A549 (cell line): ENCODE measurements around the gene PDYN. TPM values are rescaled to one million over a fixed set of nuclear protein-coding genes. Genes with fewer than 3 reads are reported as not detected.

Experiments used
- ATAC-seq, 2 experiments: fragments of 200-7000 bp in 1 of 2; fragments of >200 bp in 1 of 2; cut with Nextera tagmentation in 1 of 2; cut with Tn5 transposase in 1 of 2; 3 replicates each; pipeline versions ENCODE4 v1.8.0 to v1.9.1; 2018 to 2020; ENCODE audit warnings: mild to moderate bottlenecking in 1 of 2, moderate library complexity in 1 of 2
- CTCF ChIA-PET: fragments of 300-600 bp; sonication (Branson Sonifier 250); formaldehyde crosslinking; extraction: SDS; loops from one replicate; lab custom pipeline; 2021; ENCODE audit warnings: antibody characterized with exemption, inconsistent platforms; lab: Yijun Ruan, JAX
- POLR2A ChIA-PET: fragments of 350-600 bp; formaldehyde crosslinking; extraction: SDS; loops from one replicate; lab custom pipeline; 2021; ENCODE audit warnings: antibody characterized with exemption, inconsistent platforms; lab: Yijun Ruan, JAX
- DNase-seq, 2 experiments: peaks; one replicate each; pipeline versions ENCODE4 v3.0.0 to v3.0.0-alpha.2; 2011 to 2016; ENCODE audit warnings: low read depth in 1 of 2, low spot score in 1 of 2
- FAIRE-seq: peaks from 2 replicates; lab custom pipeline; 2011; peaks lifted over from hg19 to GRCh38; lab: Jason Lieb, UNC
- H3K27ac ChIP-seq, 2 experiments: fragments of >200 bp; sonication (Bioruptor Twin); formaldehyde crosslinking; 3 replicates each; pipeline ENCODE4 v1.5.1; 2016 to 2017
- H3K4me1 ChIP-seq: fragments of >200 bp; sonication (Bioruptor Twin); formaldehyde crosslinking; 3 replicates; pipeline ENCODE4 v1.6.1; 2016
- H3K4me2 ChIP-seq: fragments of >200 bp; sonication (Bioruptor Twin); formaldehyde crosslinking; 3 replicates; pipeline ENCODE4 v1.6.1; 2016
- H3K4me3 ChIP-seq: fragments of >200 bp; sonication (Bioruptor Twin); formaldehyde crosslinking; 3 replicates; pipeline ENCODE4 v1.5.1; 2016
- H3K9me3 ChIP-seq: fragments of >200 bp; sonication (Bioruptor Twin); formaldehyde crosslinking; 3 replicates; pipeline ENCODE4 v1.6.1; 2016
- CEBPB ChIP-seq, 2 experiments: fragments of >200 bp in 1 of 2; sonication (Bioruptor Twin) in 1 of 2; formaldehyde crosslinking in 1 of 2; IDR thresholded peaks; 2 replicates each; pipeline ENCODE4 v1.6.1; 2012 to 2016
- EHF ChIP-seq: fragments of 250-450 bp; sonication (Bioruptor Pico); IDR thresholded peaks from 2 replicates; pipeline ENCODE4 v1.5.0; 2020; ENCODE audit warnings: mild to moderate bottlenecking
- ESRRA ChIP-seq: fragments of 150-350 bp; IDR thresholded peaks from 2 replicates; pipeline ENCODE4 v1.6.1; 2014; ENCODE audit warnings: mild to moderate bottlenecking, low read length, borderline replicate concordance
- GATA3 ChIP-seq: IDR thresholded peaks from 2 replicates; pipeline ENCODE4 v1.6.1; 2012; ENCODE audit warnings: borderline replicate concordance
- HDAC2 ChIP-seq: fragments of 200-600 bp; sonication (generic); IDR thresholded peaks from 2 replicates; pipeline ENCODE4 v1.6.1; 2016
- HMGXB4 ChIP-seq: fragments of 250-450 bp; sonication (Bioruptor Pico); IDR thresholded peaks from 2 replicates; pipeline ENCODE4 v1.5.0; 2021; ENCODE audit warnings: mild to moderate bottlenecking, moderate library complexity, borderline replicate concordance
- HOXB13 ChIP-seq: fragments of 250-450 bp; sonication (Bioruptor Pico); IDR thresholded peaks from 2 replicates; pipeline ENCODE4 v1.5.0; 2020; ENCODE audit warnings: low read depth, mild to moderate bottlenecking, moderate library complexity
- JUN ChIP-seq, 2 experiments: fragments of >200 bp; sonication (Bioruptor Twin); formaldehyde crosslinking; IDR thresholded peaks; 2 replicates in 1 of 2; 3 replicates in 1 of 2; pipeline ENCODE4 v1.6.1; 2016 to 2017
- JUNB ChIP-seq: fragments of >200 bp; sonication (Bioruptor Twin); formaldehyde crosslinking; IDR thresholded peaks from 2 replicates; pipeline ENCODE4 v1.6.1; 2016
- MAFK ChIP-seq: fragments of 450-650 bp; IDR thresholded peaks from 2 replicates; pipeline ENCODE4 v1.6.1; 2014; ENCODE audit not compliant: partially characterized antibody
- MAZ ChIP-seq: fragments of 150-350 bp; IDR thresholded peaks from 2 replicates; pipeline ENCODE4 v1.6.1; 2014; ENCODE audit warnings: antibody characterized with exemption, low read depth, low read length, borderline replicate concordance
- PHF8 ChIP-seq: fragments of 200-600 bp; sonication (generic); IDR thresholded peaks from 2 replicates; pipeline ENCODE4 v1.6.1; 2016; ENCODE audit warnings: low read depth, mild to moderate bottlenecking, antibody characterized with exemption, moderate library complexity, borderline replicate concordance
- POLR2A ChIP-seq: IDR thresholded peaks from 2 replicates; pipeline ENCODE4 v1.6.1; 2012; ENCODE audit warnings: mild to moderate bottlenecking, low read length
- POLR2AphosphoS2 ChIP-seq: conservative IDR thresholded peaks from 2 replicates; pipeline ENCODE4 v1.6.1; 2012; ENCODE audit warnings: low read length, improper control_type of control experiment, inconsistent platforms
- RNF2 ChIP-seq: fragments of 200-600 bp; sonication (generic); IDR thresholded peaks from 2 replicates; pipeline ENCODE4 v1.6.1; 2016; ENCODE audit warnings: low read depth, mild to moderate bottlenecking, antibody characterized with exemption, moderate library complexity, borderline replicate concordance
- SMC3 ChIP-seq: fragments of >200 bp; sonication (Bioruptor Twin); formaldehyde crosslinking; IDR thresholded peaks from 3 replicates; pipeline ENCODE4 v1.6.1; 2018; ENCODE audit warnings: inconsistent platforms
- ZC3H11A ChIP-seq: fragments of 450-650 bp; IDR thresholded peaks from 2 replicates; pipeline ENCODE4 v1.6.1; 2014; ENCODE audit warnings: antibody characterized with exemption, mild to moderate bottlenecking
- ZSCAN20 ChIP-seq: fragments of 250-450 bp; sonication (Bioruptor Pico); IDR thresholded peaks from 2 replicates; pipeline ENCODE4 v1.8.0; 2022; ENCODE audit warnings: mild to moderate bottlenecking, moderate library complexity
- WGBS: methylation state at CpG from one replicate; pipeline ENCODE4 v1.1.6; 2017; ENCODE audit errors: missing lambda C conversion rate; 5-methylcytosine and 5-hydroxymethylcytosine counted together
- polyA plus RNA-seq, 4 experiments: library from polyadenylated mRNA; depleted of rRNA in 3 of 4; stranded (reverse); fragments of >200 nt; fragmentation: RNase III in 1 of 4; extraction: RNeasy Plus Mini Kit Qiagen cat#74134 plus additional on column Dnase treatment in 1 of 4; gene quantifications; 2 replicates in 3 of 4; 3 replicates in 1 of 4; pipeline ENCODE4 v1.2.3, GENCODE V29; 2011 to 2017
- TF ChIP-seq, protein P1 (sequence below): IDR thresholded peaks from 2 replicates; pipeline ENCODE4 v1.6.1; 2012
- TF ChIP-seq, protein P2 (sequence below): fragments of 150-350 bp; IDR thresholded peaks from 2 replicates; pipeline ENCODE4 v1.6.1; 2014; ENCODE audit warnings: low read depth, mild to moderate bottlenecking, low read length

Gene PDYN
- polyA plus RNA-seq, 2 of the 4 experiments (the other 2 are of a cell fraction): not detected

GRCh38 chr20:1994627-1995026 is 769 bp upstream of the PDYN start (continued):
- TF ChIP-seq CEBPB (IDR thresholded peaks at IDR 0.05) (no peak), PHF8 (no peak), ZSCAN20 (CRISPR knock-in tag) (no peak)

DNA sequence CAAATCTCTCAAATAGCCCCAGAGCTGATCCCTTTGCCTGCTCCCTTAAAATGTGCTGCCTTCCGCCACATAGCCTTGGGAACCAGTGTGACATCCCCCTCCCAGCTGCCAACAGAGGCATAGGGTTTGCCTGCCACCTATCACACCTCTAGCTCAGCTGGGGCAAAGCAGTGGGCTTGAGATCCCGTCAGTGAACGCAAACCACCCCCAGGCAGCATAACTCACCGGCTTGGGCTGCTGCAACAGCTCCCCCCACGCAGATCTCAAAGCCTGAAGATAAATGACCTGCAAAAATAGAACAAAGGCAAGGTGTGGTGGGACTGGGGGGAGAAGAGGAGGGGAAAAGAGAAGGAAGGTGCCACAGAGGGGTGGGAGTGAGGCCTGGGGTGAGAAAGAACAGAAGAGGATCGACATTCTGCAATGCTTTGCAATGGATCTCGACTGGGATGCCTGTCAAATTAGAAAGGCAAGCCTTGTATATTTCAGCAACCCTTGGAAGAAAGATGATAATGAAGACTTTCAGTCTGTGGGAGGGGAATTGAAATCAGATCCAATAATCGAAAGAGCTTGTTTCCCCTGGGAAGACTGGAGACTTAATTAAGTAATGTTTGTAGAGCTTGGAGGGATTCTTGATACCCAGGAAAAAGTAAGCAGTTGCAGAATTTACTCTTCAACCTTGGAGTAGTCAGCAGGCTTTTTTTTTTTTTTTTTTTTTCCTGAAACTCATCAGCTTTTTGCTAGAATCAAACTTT is 1.3 kb downstream of the PDYN start:
- TF ChIP-seq HMGXB4 (CRISPR knock-in tag): no peak
- no peak for TF ChIP-seq ESRRA
- TF ChIP-seq GATA3: no peak
- TF ChIP-seq ZSCAN20 (CRISPR knock-in tag): no peak
- no peak for TF ChIP-seq ZC3H11A
- no peak for TF ChIP-seq MAFK
- no peak for TF ChIP-seq HOXB13 (CRISPR knock-in tag)
- TF ChIP-seq HDAC2: no peak
- WGBS: 18% methylated on average over 6 of the region's 8 CpGs
- POLR2A ChIA-PET: no interaction called here
- DNase-seq (no peak), FAIRE-seq (no peak), ATAC-seq (no peak)
- Histone ChIP-seq H3K27ac (no peak overlapping the region), H3K4me2 (no peak overlapping the region), H3K4me3 (no peak overlapping the region), H3K4me1 (no peaks in the 10 kb centered on the region), H3K9me3 (no peaks in the 10 kb centered on the region)
- CTCF ChIA-PET: interaction anchor here (0.6 to 5.8 kb wide), 5 partner anchors 9 to 180 kb away, joined by 3 to 45 read pairs (median 3); no protein-coding TSS in a partner anchor

GRCh38 chr20:1987826-1988225 is 6.0 kb downstream of the PDYN start:
- H3K9me3 ChIP-seq: no peaks in the 10 kb centered on the region
- no peak overlapping the region for H3K27ac ChIP-seq
- 7% methylated on average over 3 of the region's 3 CpGs for WGBS
- ATAC-seq (peak in 1 of 2 experiments; percentile 51; a peak in 2 of 6 replicates), FAIRE-seq (no peak)
- POLR2A ChIA-PET: no interaction called here
- no peak overlapping the region for H3K4me2 ChIP-seq
- no peak overlapping the region for H3K4me3 ChIP-seq
- CTCF ChIA-PET: interaction anchor here (1.4 to 5.8 kb wide), 4 partner anchors 19 to 185 kb away, joined by 3 to 34 read pairs (median 11); no protein-coding TSS in a partner anchor
- TF ChIP-seq, protein P1, sequence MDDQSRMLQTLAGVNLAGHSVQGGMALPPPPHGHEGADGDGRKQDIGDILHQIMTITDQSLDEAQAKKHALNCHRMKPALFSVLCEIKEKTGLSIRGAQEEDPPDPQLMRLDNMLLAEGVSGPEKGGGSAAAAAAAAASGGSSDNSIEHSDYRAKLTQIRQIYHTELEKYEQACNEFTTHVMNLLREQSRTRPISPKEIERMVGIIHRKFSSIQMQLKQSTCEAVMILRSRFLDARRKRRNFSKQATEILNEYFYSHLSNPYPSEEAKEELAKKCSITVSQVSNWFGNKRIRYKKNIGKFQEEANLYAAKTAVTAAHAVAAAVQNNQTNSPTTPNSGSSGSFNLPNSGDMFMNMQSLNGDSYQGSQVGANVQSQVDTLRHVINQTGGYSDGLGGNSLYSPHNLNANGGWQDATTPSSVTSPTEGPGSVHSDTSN: no peak
- no peak for TF ChIP-seq JUN (IDR thresholded peaks at IDR 0.05)
- TF ChIP-seq POLR2AphosphoS2: no peak
- TF ChIP-seq SMC3: no peak
- TF ChIP-seq POLR2A: no peak
- TF ChIP-seq RNF2: no peak
- no peak for TF ChIP-seq EHF (CRISPR knock-in tag)
- TF ChIP-seq MAZ: no peak
- no peak for TF ChIP-seq JUNB
- TF ChIP-seq, protein P2, sequence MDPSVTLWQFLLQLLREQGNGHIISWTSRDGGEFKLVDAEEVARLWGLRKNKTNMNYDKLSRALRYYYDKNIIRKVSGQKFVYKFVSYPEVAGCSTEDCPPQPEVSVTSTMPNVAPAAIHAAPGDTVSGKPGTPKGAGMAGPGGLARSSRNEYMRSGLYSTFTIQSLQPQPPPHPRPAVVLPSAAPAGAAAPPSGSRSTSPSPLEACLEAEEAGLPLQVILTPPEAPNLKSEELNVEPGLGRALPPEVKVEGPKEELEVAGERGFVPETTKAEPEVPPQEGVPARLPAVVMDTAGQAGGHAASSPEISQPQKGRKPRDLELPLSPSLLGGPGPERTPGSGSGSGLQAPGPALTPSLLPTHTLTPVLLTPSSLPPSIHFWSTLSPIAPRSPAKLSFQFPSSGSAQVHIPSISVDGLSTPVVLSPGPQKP: no peak
- TF ChIP-seq, all 56 proteins: peak for 0
- H3K4me1 ChIP-seq: no peaks in the 10 kb centered on the region
- no peak for DNase-seq
